T-cell (primary cell): ENCODE results near the gene RPS27L. TPM values are rescaled to one million over a fixed set of nuclear protein-coding genes. Genes with fewer than 3 reads are reported as not detected.
A peak's percentile ranks its signal among the peaks of the same experiment; 100 is the strongest.

Experiments
- ATAC-seq, 4 experiments: fragments of 200-7000 bp in 3 of 4; fragments of 150-1000 bp in 1 of 4; cut with Tn5 transposase; replicated peaks in 1 of 4; 1 replicate in 3 of 4; 2 replicates in 1 of 4; pipeline ENCODE4 v1.10.0; 2021; ENCODE audit warnings: moderate library complexity in 3 of 4, mild to moderate bottlenecking in 2 of 4, moderate number of reproducible peaks in 1 of 4
- CTCF ChIA-PET, 2 donors: fragments of 300-600 bp; sonication (Branson Sonifier 250); formaldehyde crosslinking; loops; one replicate each; lab custom pipeline; 2022; ENCODE audit warnings: antibody characterized with exemption in 2 of 2; lab: Charles Lee
- POLR2A ChIA-PET, 2 donors: fragments of 300-600 bp; sonication (Branson Sonifier 250); formaldehyde crosslinking; loops; one replicate each; lab custom pipeline; 2022; ENCODE audit warnings: antibody characterized with exemption in 2 of 2; lab: Charles Lee
- DNase-seq, 35 experiments: peaks; one replicate each; pipeline versions ENCODE4 v3.0.0 to v3.0.0-alpha.2; 2013 to 2023
- H3K27ac ChIP-seq: one replicate; pipeline ENCODE4 v1.5.1; 2013; ENCODE audit warnings: low read length
- H3K27me3 ChIP-seq, 2 experiments: replicated peaks in 1 of 2; 1 replicate in 1 of 2; 2 replicates in 1 of 2; pipeline versions ENCODE4 v1.6.1 to v1.7.0; 2013; ENCODE audit warnings: low read length in 1 of 2, mixed read lengths in 1 of 2; ENCODE audit not compliant: control insufficient read depth in 2 of 2, insufficient read depth in 2 of 2; ENCODE audit errors: extremely low read depth in 1 of 2
- H3K36me3 ChIP-seq, 2 donors: 1 replicate in 1 of 2; 2 replicates in 1 of 2; pipeline versions ENCODE4 v1.6.1 to v1.7.0; 2013; ENCODE audit warnings: low read length in 1 of 2; ENCODE audit not compliant: control insufficient read depth in 2 of 2, insufficient read depth in 1 of 2; ENCODE audit errors: extremely low read depth in 1 of 2
- H3K4me1 ChIP-seq, 2 experiments: 1 replicate in 1 of 2; 2 replicates in 1 of 2; pipeline versions ENCODE4 v1.6.1 to v1.7.0; 2013; ENCODE audit warnings: low read length in 2 of 2, mixed read lengths in 1 of 2; ENCODE audit not compliant: insufficient read depth in 2 of 2, control insufficient read depth in 1 of 2; ENCODE audit errors: extremely low read depth in 1 of 2
- H3K4me3 ChIP-seq, 2 donors: 1 replicate in 1 of 2; 2 replicates in 1 of 2; pipeline versions ENCODE4 v1.5.1 to v1.7.0; 2013; ENCODE audit warnings: mild to moderate bottlenecking in 2 of 2, low read length in 1 of 2, moderate library complexity in 1 of 2; ENCODE audit not compliant: control insufficient read depth in 1 of 2; ENCODE audit errors: extremely low read depth in 1 of 2
- H3K9me3 ChIP-seq: 2 replicates; pipeline ENCODE4 v1.7.0; 2013
- H3K27ac Mint-ChIP-seq, 2 donors: one replicate each; pipeline ENCODE4 v1.8.0; 2020 to 2021; ENCODE audit warnings: mild to moderate bottlenecking in 2 of 2, mixed read lengths in 2 of 2
- H3K27me3 Mint-ChIP-seq, 2 donors: one replicate each; pipeline ENCODE4 v1.8.0; 2021 to 2022; ENCODE audit warnings: mixed read lengths in 2 of 2
- H3K36me3 Mint-ChIP-seq: one replicate; pipeline ENCODE4 v1.8.0; 2021; ENCODE audit warnings: mixed read lengths
- H3K4me1 Mint-ChIP-seq, 3 donors: one replicate each; pipeline ENCODE4 v1.8.0; 2020 to 2022; ENCODE audit warnings: mixed read lengths in 3 of 3, mild to moderate bottlenecking in 1 of 3
- H3K4me3 Mint-ChIP-seq, 3 donors: one replicate each; pipeline ENCODE4 v1.8.0; 2020 to 2022; ENCODE audit warnings: mild to moderate bottlenecking in 3 of 3, mixed read lengths in 3 of 3, moderate library complexity in 3 of 3
- H3K9me3 Mint-ChIP-seq, 3 donors: one replicate each; pipeline ENCODE4 v1.8.0; 2020 to 2022; ENCODE audit warnings: mixed read lengths in 3 of 3
- WGBS: methylation state at CpG from one replicate; pipeline ENCODE4 v1.1.5; 2013; ENCODE audit warnings: missing lambda C conversion rate; ENCODE audit not compliant: insufficient coverage; 5-methylcytosine and 5-hydroxymethylcytosine counted together
- total RNA-seq, 35 experiments: library from RNA in 6 of 35; stranded (reverse) in 6 of 35; fragments of 120-200 nt in 1 of 35; gene quantifications; one replicate each; pipeline versions ENCODE4 v1.2.1 to v1.2.4 and lab custom pipeline; 2013 to 2026

RPS27L gene
- total RNA-seq, 5 donors from 2014 or later (not counting 1 experiment from before 2014, with no cell fraction given) = 48.3 to 123 (median 106) TPM

- H3K27ac Mint-ChIP-seq = no peak overlapping the region
- H3K27me3 Mint-ChIP-seq = no peaks in the 10 kb centered on the region
- Histone ChIP-seq H3K9me3 (no peaks in the 10 kb centered on the region), H3K4me3 (no peak overlapping the region), H3K27me3 (no peaks in the 10 kb centered on the region), H3K27ac (no peak overlapping the region), H3K36me3 (peaks cover 0 to 8% of the 10 kb centered on the region in 2 donors), H3K4me1 (peaks cover 0 to 3% of the 10 kb centered on the region in 2 experiments)
- ChIA-PET POLR2A (no interaction called here), CTCF (no interaction called here)
- peaks cover 28% of the 10 kb centered on the region for H3K36me3 Mint-ChIP-seq
- DNase-seq = no peak
- no peaks in the 10 kb centered on the region for H3K9me3 Mint-ChIP-seq
- H3K4me3 Mint-ChIP-seq = no peak overlapping the region
- 100% methylated on average over 1 of the region's 3 CpGs for WGBS
- no peak for ATAC-seq
- peaks cover 11 to 14% (median 11%) of the 10 kb centered on the region in 3 donors for H3K4me1 Mint-ChIP-seq
Measured at GRCh38 chr15:63126726-63127125, 30.6 kb downstream of the RPS27L start.

GRCh38 chr15:63124506-63124905 lies 32.8 kb downstream of the RPS27L start:
- Histone ChIP-seq H3K4me3 (no peak overlapping the region), H3K27ac (no peak overlapping the region), H3K27me3 (no peaks in the 10 kb centered on the region), H3K9me3 (peaks cover 2% of the 10 kb centered on the region), H3K4me1 (peaks cover 4 to 5% of the 10 kb centered on the region in 2 experiments), H3K36me3 (peaks cover 0 to 5% of the 10 kb centered on the region in 2 donors)
- H3K27ac Mint-ChIP-seq = no peak overlapping the region
- H3K9me3 Mint-ChIP-seq = peaks cover 7 to 17% (median 8%) of the 10 kb centered on the region in 3 donors
- ChIA-PET CTCF (no interaction called here), POLR2A (no interaction called here)
- peaks cover 17% of the 10 kb centered on the region for H3K36me3 Mint-ChIP-seq
- H3K27me3 Mint-ChIP-seq = no peaks in the 10 kb centered on the region
- DNase-seq = no peak
- H3K4me1 Mint-ChIP-seq = peaks cover 16 to 20% (median 20%) of the 10 kb centered on the region in 3 donors
- no peak for ATAC-seq
- 96% methylated on average over 7 of the region's 9 CpGs for WGBS
- no peak overlapping the region for H3K4me3 Mint-ChIP-seq

GRCh38 chr15:63122002-63122875 lies 35.0 kb downstream of the RPS27L start:
- peaks cover 7% of the 10 kb centered on the region for H3K36me3 Mint-ChIP-seq
- H3K9me3 ChIP-seq = peaks cover 2% of the 10 kb centered on the region
- ChIA-PET CTCF (no interaction called here), POLR2A (no interaction called here)
- H3K27ac Mint-ChIP-seq = peak overlapping the region; percentile 76 to 82
- H3K27me3 Mint-ChIP-seq = no peaks in the 10 kb centered on the region
- DNase-seq (peak; percentile 43 to 84 (median 65)), ATAC-seq (peak; percentile 76 to 83 (median 79))
- H3K36me3 ChIP-seq = no peaks in the 10 kb centered on the region
- H3K27me3 ChIP-seq = no peaks in the 10 kb centered on the region
- peaks cover 16 to 20% (median 20%) of the 10 kb centered on the region in 3 donors for H3K4me1 Mint-ChIP-seq
- peak overlapping the region; percentile 77 to 87 (median 86) for H3K4me3 Mint-ChIP-seq
- peak overlapping the region; percentile 69 for H3K27ac ChIP-seq
- peaks cover 4 to 5% of the 10 kb centered on the region in 2 experiments for H3K4me1 ChIP-seq
- peak overlapping the region; percentile 74 to 87 for H3K4me3 ChIP-seq
- WGBS = 0% methylated on average over 48 of the region's 59 CpGs
- H3K9me3 Mint-ChIP-seq = peaks cover 10 to 22% (median 12%) of the 10 kb centered on the region in 3 donors

- Mint-ChIP-seq H3K9me3 (peaks cover 10 to 22% (median 12%) of the 10 kb centered on the region in 3 donors), H3K4me1 (peaks cover 16 to 20% (median 20%) of the 10 kb centered on the region in 3 donors), H3K4me3 (peak within 1 kb of the TSS; percentile 77 to 87 (median 86)), H3K27me3 (no peaks in the 10 kb centered on the region), H3K27ac (peak within 1 kb of the TSS; percentile 82), H3K36me3 (peaks cover 3% of the 10 kb centered on the region)
- H3K9me3 ChIP-seq = peaks cover 2% of the 10 kb centered on the region
- 11% methylated on average over 25 of the region's 40 CpGs for WGBS
- ATAC-seq (peak; percentile 90 to 97 (median 95)), DNase-seq (peak; percentile 56 to 89 (median 72))
- peaks cover 4 to 5% of the 10 kb centered on the region in 2 experiments for H3K4me1 ChIP-seq
- ChIA-PET CTCF (no interaction called here), POLR2A (no interaction called here)
- no peaks in the 10 kb centered on the region for H3K27me3 ChIP-seq
- H3K4me3 ChIP-seq = peak within 1 kb of the TSS; percentile 74 to 87
- peak within 1 kb of the TSS; percentile 69 for H3K27ac ChIP-seq
- H3K36me3 ChIP-seq = no peaks in the 10 kb centered on the region
Measured at GRCh38 chr15:63121382-63122001, 35.8 kb downstream of the RPS27L start, which contains the start of gene LACTB. Gene LACTB, plus strand, starts transcription at chr15:63121861. Its CDS starts 11 bp downstream, at chr15:63121872.

GRCh38 chr15:63118854-63119253 lies 38.4 kb downstream of the RPS27L start:
- Mint-ChIP-seq H3K36me3 (peaks cover 3% of the 10 kb centered on the region), H3K27me3 (no peaks in the 10 kb centered on the region), H3K27ac (no peak overlapping the region), H3K4me1 (peaks cover 15 to 20% (median 17%) of the 10 kb centered on the region in 3 donors), H3K9me3 (peaks cover 10 to 22% (median 12%) of the 10 kb centered on the region in 3 donors), H3K4me3 (no peak overlapping the region)
- Histone ChIP-seq H3K4me1 (peaks cover 4 to 5% of the 10 kb centered on the region in 2 experiments), H3K9me3 (peaks cover 2% of the 10 kb centered on the region), H3K36me3 (no peaks in the 10 kb centered on the region), H3K27ac (no peak overlapping the region), H3K27me3 (no peaks in the 10 kb centered on the region), H3K4me3 (no peak overlapping the region)
- CTCF ChIA-PET = interaction anchor here (0.6 to 0.8 kb wide), 5 partner anchors 69 to 931 kb away, joined by 3 to 10 read pairs (median 3); no protein-coding TSS in a partner anchor
- no peak for DNase-seq
- WGBS = no CpG with 5 or more reads among the region's 3 CpGs
- no peak for ATAC-seq
- POLR2A ChIA-PET = interaction anchor here in 1 of 2 donors (0.6 kb wide), 1 partner anchor 687 kb away, joined by 3 read pairs; no protein-coding TSS in a partner anchor

GRCh38 chr15:63114465-63114864 lies 42.8 kb downstream of the RPS27L start:
- Histone ChIP-seq H3K4me1 (no peaks in the 10 kb centered on the region), H3K36me3 (no peaks in the 10 kb centered on the region), H3K9me3 (no peaks in the 10 kb centered on the region), H3K27me3 (no peaks in the 10 kb centered on the region), H3K4me3 (no peak overlapping the region), H3K27ac (no peak overlapping the region)
- ChIA-PET CTCF (no interaction called here), POLR2A (interaction anchor here (0.5 to 0.7 kb wide), 3 partner anchors 21 to 1245 kb away, joined by 3 to 5 read pairs (median 4); no protein-coding TSS in a partner anchor)
- Mint-ChIP-seq H3K27me3 (no peaks in the 10 kb centered on the region), H3K4me1 (no peaks in the 10 kb centered on the region), H3K4me3 (no peak overlapping the region), H3K36me3 (peaks cover 2% of the 10 kb centered on the region), H3K27ac (no peak overlapping the region), H3K9me3 (peaks cover 2 to 4% (median 3%) of the 10 kb centered on the region in 3 donors)
- no peak for ATAC-seq
- WGBS = no CpG with 5 or more reads among the region's 2 CpGs
- DNase-seq = no peak
